MCF 10A (cell line): ENCODE measurements around the gene FNDC11. TPM values are rescaled to one million over a fixed set of nuclear protein-coding genes. Genes with fewer than 3 reads are reported as not detected.

Experiments
- BruUV-seq: library from RNA; stranded (reverse); fragments of 400-500 nt; replicated peaks from 2 replicates; lab custom pipeline; 2021; lab: Mats Ljungman, UMichigan
- CTCF ChIA-PET: fragments of 300-600 bp; sonication (Branson Sonifier 250); formaldehyde crosslinking; extraction: SDS; loops from one replicate; lab custom pipeline; 2021; ENCODE audit warnings: antibody characterized with exemption, inconsistent platforms; lab: Yijun Ruan, JAX
- POLR2A ChIA-PET: fragments of 300-600, 350-650 bp; sonication (Branson Sonifier 250); formaldehyde crosslinking; extraction: SDS; loops from one replicate; lab custom pipeline; 2020; ENCODE audit warnings: antibody characterized with exemption, inconsistent platforms; lab: Yijun Ruan, JAX
- DNase-seq: peaks from one replicate; pipeline ENCODE4 v3.0.0-alpha.2; 2018; ENCODE audit not compliant: unreplicated experiment
- H3K27ac Mint-ChIP-seq: one replicate; pipeline ENCODE4 v1.8.0; 2022; ENCODE audit warnings: mild to moderate bottlenecking, low read depth, mixed read lengths; ENCODE audit not compliant: unreplicated experiment
- H3K27me3 Mint-ChIP-seq: one replicate; pipeline ENCODE4 v1.8.0; 2022; ENCODE audit warnings: mixed read lengths; ENCODE audit not compliant: insufficient read depth, unreplicated experiment
- H3K36me3 Mint-ChIP-seq: one replicate; pipeline ENCODE4 v1.8.0; 2022; ENCODE audit warnings: mild to moderate bottlenecking, moderate library complexity, mixed read lengths; ENCODE audit not compliant: insufficient read depth, unreplicated experiment
- H3K4me1 Mint-ChIP-seq: one replicate; pipeline ENCODE4 v1.8.0; 2022; ENCODE audit warnings: mixed read lengths; ENCODE audit not compliant: insufficient read depth, unreplicated experiment
- H3K4me3 Mint-ChIP-seq: one replicate; pipeline ENCODE4 v1.8.0; 2022; ENCODE audit warnings: mild to moderate bottlenecking, moderate library complexity, mixed read lengths; ENCODE audit not compliant: unreplicated experiment
- H3K9me3 Mint-ChIP-seq: one replicate; pipeline ENCODE4 v1.8.0; 2022; ENCODE audit warnings: mixed read lengths; ENCODE audit not compliant: unreplicated experiment
- intact Hi-C: fragments of 100-400 bp; cut with micrococcal nuclease; formaldehyde crosslinking; loops from 2 replicates; pipeline ENCODE4 v1.14.1; 2022
- total RNA-seq: library from RNA; stranded (reverse); gene quantifications from 2 replicates; pipeline ENCODE4 v1.2.3, GENCODE V29; 2022
- TF ChIP-seq, protein P1 (sequence below): fragments of 200-600 bp; IDR thresholded peaks from one replicate; pipeline ENCODE4 v1.8.0; 2022; ENCODE audit warnings: antibody characterized with exemption, mild to moderate bottlenecking; ENCODE audit not compliant: unreplicated experiment

Gene FNDC11
- total RNA-seq, 1 experiment from 2014 or later = 2.4 TPM

DNA sequence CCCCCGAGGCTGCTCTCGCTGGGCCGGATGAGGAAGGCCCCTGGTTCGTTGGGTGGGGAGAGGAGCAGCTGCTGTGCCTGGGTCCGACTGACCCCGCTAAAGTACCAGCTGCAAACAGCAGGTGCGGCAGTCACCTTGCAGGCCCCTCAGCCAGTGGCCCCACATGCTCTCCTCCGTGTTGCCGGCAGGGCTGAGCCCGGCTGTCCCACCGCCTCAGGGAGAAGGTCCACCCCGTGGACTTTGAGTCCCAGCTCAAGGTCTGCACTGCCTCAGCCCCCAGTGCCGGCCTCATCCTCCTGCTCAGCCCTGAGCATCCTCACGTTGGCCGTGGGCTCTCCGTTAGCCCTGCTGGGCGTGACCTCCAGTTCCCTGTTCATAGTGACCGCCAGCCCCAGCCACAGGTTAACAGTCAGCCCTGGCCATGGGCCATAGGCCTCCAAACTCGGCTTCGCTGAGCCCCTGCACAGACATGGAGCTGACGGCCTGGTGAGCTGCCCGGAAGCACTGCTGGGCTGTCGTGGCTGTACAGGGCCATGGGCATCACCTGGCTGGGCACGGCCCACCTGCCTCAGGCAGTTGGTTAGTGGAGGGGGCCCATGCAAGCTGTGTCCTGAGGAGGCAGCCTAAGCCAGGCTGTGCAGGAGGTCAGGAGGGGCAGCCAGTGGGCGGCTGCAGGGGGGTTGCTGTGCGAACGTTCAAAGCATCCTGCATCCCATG lies 9.6 kb upstream of the FNDC11 start:
- ChIA-PET POLR2A (interaction anchor here (0.7 to 2.7 kb wide), 10 partner anchors 8 to 320 kb away, joined by 3 to 12 read pairs (median 6); partner anchors contain the start of genes ARFGAP1, FNDC11, PPDPF and RTEL1), CTCF (interaction anchor here (0.6 to 2.6 kb wide), 5 partner anchors 23 to 577 kb away, joined by 3 to 9 read pairs (median 4); no protein-coding TSS in a partner anchor)
- peaks cover 21% of the 10 kb centered on the region for H3K4me1 Mint-ChIP-seq
- H3K36me3 Mint-ChIP-seq = peaks cover 7% of the 10 kb centered on the region
- BruUV-seq = no TSS peak
- TF ChIP-seq, protein P1, sequence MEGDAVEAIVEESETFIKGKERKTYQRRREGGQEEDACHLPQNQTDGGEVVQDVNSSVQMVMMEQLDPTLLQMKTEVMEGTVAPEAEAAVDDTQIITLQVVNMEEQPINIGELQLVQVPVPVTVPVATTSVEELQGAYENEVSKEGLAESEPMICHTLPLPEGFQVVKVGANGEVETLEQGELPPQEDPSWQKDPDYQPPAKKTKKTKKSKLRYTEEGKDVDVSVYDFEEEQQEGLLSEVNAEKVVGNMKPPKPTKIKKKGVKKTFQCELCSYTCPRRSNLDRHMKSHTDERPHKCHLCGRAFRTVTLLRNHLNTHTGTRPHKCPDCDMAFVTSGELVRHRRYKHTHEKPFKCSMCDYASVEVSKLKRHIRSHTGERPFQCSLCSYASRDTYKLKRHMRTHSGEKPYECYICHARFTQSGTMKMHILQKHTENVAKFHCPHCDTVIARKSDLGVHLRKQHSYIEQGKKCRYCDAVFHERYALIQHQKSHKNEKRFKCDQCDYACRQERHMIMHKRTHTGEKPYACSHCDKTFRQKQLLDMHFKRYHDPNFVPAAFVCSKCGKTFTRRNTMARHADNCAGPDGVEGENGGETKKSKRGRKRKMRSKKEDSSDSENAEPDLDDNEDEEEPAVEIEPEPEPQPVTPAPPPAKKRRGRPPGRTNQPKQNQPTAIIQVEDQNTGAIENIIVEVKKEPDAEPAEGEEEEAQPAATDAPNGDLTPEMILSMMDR = no peak
- no peak for DNase-seq
- H3K27ac Mint-ChIP-seq = no peak overlapping the region
- intact Hi-C loops = no loop called here
- H3K4me3 Mint-ChIP-seq = no peak overlapping the region
- H3K9me3 Mint-ChIP-seq = no peaks in the 10 kb centered on the region
- no peaks in the 10 kb centered on the region for H3K27me3 Mint-ChIP-seq

DNA sequence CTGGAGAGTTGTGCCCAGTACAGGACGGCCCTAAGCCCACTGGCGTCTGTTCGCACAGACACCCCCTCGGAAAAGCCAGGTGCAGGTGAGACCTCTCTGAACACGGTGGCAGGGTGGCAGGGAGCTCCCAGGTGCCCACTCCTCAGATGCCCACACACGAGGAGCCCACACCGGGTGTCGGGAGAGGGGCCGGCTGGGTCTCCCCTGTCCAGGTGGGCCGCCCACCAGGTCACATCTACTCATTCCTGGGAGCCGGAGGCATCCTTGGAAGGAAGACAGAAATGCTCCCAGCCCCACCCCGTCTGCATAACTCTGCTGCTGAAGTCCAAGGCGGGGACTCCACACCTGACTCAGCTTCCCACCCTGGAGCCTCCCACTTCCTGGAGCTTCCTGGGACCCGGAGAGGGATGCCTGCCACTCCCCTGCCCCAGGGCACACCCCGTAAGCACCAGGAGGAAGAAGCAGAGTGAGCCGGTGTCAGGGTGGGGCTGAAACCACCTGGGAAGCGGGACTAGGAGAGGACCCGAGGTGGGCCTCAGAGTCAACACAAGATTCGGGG lies 8.9 kb upstream of the FNDC11 start:
- Mint-ChIP-seq H3K4me3 (no peak overlapping the region), H3K4me1 (peaks cover 21% of the 10 kb centered on the region), H3K9me3 (no peaks in the 10 kb centered on the region), H3K27me3 (no peaks in the 10 kb centered on the region), H3K36me3 (peaks cover 7% of the 10 kb centered on the region), H3K27ac (no peak overlapping the region)
- CTCF ChIA-PET = interaction anchor here (0.6 to 2.6 kb wide), 5 partner anchors 23 to 576 kb away, joined by 3 to 9 read pairs (median 4); no protein-coding TSS in a partner anchor
- DNase-seq = peak; percentile 82
- POLR2A ChIA-PET = interaction anchor here (0.7 to 2.7 kb wide), 10 partner anchors 9 to 320 kb away, joined by 3 to 12 read pairs (median 4); partner anchors contain the start of genes ARFGAP1, ARFRP1, FNDC11 and PPDPF
- BruUV-seq = no TSS peak
- TF ChIP-seq, protein P1 = no peak
- intact Hi-C loops = no loop called here

DNA sequence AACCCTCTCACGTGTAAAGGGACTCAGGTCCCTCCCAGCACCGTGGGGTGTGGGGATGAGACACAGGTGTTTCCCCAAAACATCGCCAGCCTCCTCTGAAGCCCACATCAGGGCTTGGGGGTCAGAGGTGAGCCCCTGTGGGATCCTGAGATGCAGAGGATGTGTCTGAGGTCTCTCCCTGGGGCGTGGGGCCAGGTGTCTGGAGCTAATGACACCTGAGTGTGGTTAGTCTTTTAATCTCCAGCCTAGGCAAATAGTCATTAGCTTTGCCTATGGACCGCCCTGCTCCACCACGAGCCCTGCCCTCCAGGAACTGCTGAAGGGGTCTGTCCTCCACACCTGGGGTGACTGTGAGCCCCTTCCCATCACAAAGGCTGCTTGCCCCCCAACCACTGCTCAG lies 8.1 kb upstream of the FNDC11 start:
- peaks cover 21% of the 10 kb centered on the region for H3K4me1 Mint-ChIP-seq
- H3K4me3 Mint-ChIP-seq = no peak overlapping the region
- intact Hi-C loops = no loop called here
- H3K27me3 Mint-ChIP-seq = no peaks in the 10 kb centered on the region
- no peaks in the 10 kb centered on the region for H3K9me3 Mint-ChIP-seq
- no TSS peak for BruUV-seq
- ChIA-PET POLR2A (interaction anchor here (0.7 to 2.7 kb wide), 6 partner anchors 10 to 273 kb away, joined by 3 to 12 read pairs (median 4); partner anchors contain the start of genes ARFGAP1, ARFRP1, PPDPF and ZGPAT), CTCF (interaction anchor here (0.9 to 2.6 kb wide), 2 partner anchors 36 to 429 kb away, joined by 3 to 9 read pairs; no protein-coding TSS in a partner anchor)
- H3K27ac Mint-ChIP-seq = no peak overlapping the region
- TF ChIP-seq, protein P1 = no peak
- DNase-seq = no peak
- peaks cover 7% of the 10 kb centered on the region for H3K36me3 Mint-ChIP-seq
